K562 (cell line): ENCODE measurements around the gene C17orf113. TPM values are rescaled to one million over a fixed set of nuclear protein-coding genes. Genes with fewer than 3 reads are reported as not detected.

Source experiments
- ADNP ChIP-seq: fragments of 200-800 bp; sonication (Bioruptor generic); IDR thresholded peaks from 2 replicates; pipeline ENCODE4 v1.6.1; 2016; ENCODE audit warnings: missing genetic modification characterization, missing compliant biosample characterization
- ATF4 ChIP-seq: fragments of 450-650 bp; formaldehyde crosslinking; IDR thresholded peaks from 2 replicates; pipeline ENCODE4 v1.4.0; 2022; ENCODE audit warnings: mild to moderate bottlenecking, moderate library complexity
- C11orf30 ChIP-seq: fragments of 450-650 bp; IDR thresholded peaks from 2 replicates; pipeline ENCODE4 v1.6.1; 2016; ENCODE audit warnings: low read depth, mild to moderate bottlenecking
- CHD1 ChIP-seq: fragments of 200-600 bp; sonication (generic); IDR thresholded peaks from one replicate; pipeline ENCODE4 v1.6.1; 2012; ENCODE audit warnings: mild to moderate bottlenecking, moderate library complexity, low read length, inconsistent platforms
- CREB3 ChIP-seq: fragments of 450-650 bp; conservative IDR thresholded peaks from 2 replicates; pipeline ENCODE4 v1.6.1; 2016; ENCODE audit warnings: missing genetic modification characterization, low read depth, mild to moderate bottlenecking, missing compliant biosample characterization, moderate library complexity
- HDAC1 ChIP-seq, 2 experiments: fragments of 450-650 bp; IDR thresholded peaks; 2 replicates each; pipeline ENCODE4 v1.6.1; 2016 to 2017; ENCODE audit warnings: inconsistent platforms in 1 of 2, mild to moderate bottlenecking in 1 of 2, moderate library complexity in 1 of 2
- HDGF ChIP-seq: fragments of 450-650 bp; IDR thresholded peaks from 2 replicates; pipeline ENCODE4 v1.6.1; 2016
- ID3 ChIP-seq, 2 experiments: fragments of 250-450 bp in 1 of 2; fragments of 450-650 bp in 1 of 2; sonication (Bioruptor Pico) in 1 of 2; IDR thresholded peaks; 2 replicates each; pipeline versions ENCODE4 v1.6.1 to v1.8.0; 2016 to 2021; ENCODE audit warnings: mild to moderate bottlenecking in 2 of 2, moderate library complexity in 2 of 2, missing compliant biosample characterization in 1 of 2, missing genetic modification characterization in 1 of 2
- KAT7 ChIP-seq: sonication (generic); formaldehyde crosslinking; IDR thresholded peaks from 2 replicates; pipeline ENCODE4 v1.8.0; 2022; ENCODE audit warnings: missing genetic modification reagents, mild to moderate bottlenecking, borderline replicate concordance
- KDM2B ChIP-seq: fragments of 250-450 bp; sonication (Bioruptor Pico); IDR thresholded peaks from 2 replicates; pipeline ENCODE4 v1.8.0; 2021; ENCODE audit warnings: mild to moderate bottlenecking, moderate library complexity
- LARP7 ChIP-seq: fragments of 450-650 bp; IDR thresholded peaks from 2 replicates; pipeline ENCODE4 v1.6.1; 2016
- MCM7 ChIP-seq, 2 experiments: fragments of 450-650 bp; IDR thresholded peaks; 2 replicates each; pipeline ENCODE4 v1.6.1; 2016 to 2018
- MECOM ChIP-seq: fragments of 250-450 bp; sonication (Bioruptor Pico); IDR thresholded peaks from 2 replicates; pipeline ENCODE4 v1.8.0; 2022; ENCODE audit warnings: inconsistent platforms
- NBN ChIP-seq: fragments of 450-650 bp; IDR thresholded peaks from 2 replicates; pipeline ENCODE4 v1.6.1; 2016; ENCODE audit warnings: low read depth, mild to moderate bottlenecking
- NELFE ChIP-seq: IDR thresholded peaks from 2 replicates; pipeline ENCODE4 v1.6.1; 2011; ENCODE audit warnings: mild to moderate bottlenecking; ENCODE audit not compliant: insufficient read depth, insufficient read length
- PKNOX1 ChIP-seq: fragments of 450-650 bp; IDR thresholded peaks from 2 replicates; pipeline ENCODE4 v1.6.1; 2016
- POU5F1 ChIP-seq: fragments of 150-350 bp; IDR thresholded peaks from 2 replicates; pipeline ENCODE4 v1.6.1; 2014; ENCODE audit warnings: borderline replicate concordance, low read length, low read depth, mild to moderate bottlenecking; ENCODE audit not compliant: partially characterized antibody
- PRMT5 ChIP-seq: sonication (generic); formaldehyde crosslinking; IDR thresholded peaks from 2 replicates; pipeline ENCODE4 v1.5.0; 2020; ENCODE audit warnings: missing genetic modification reagents
- RBM17 ChIP-seq: fragments of 200-400 bp; formaldehyde crosslinking; IDR thresholded peaks from 2 replicates; pipeline ENCODE4 v1.6.1; 2017; ENCODE audit warnings: low read depth, mild to moderate bottlenecking, low read length, borderline replicate concordance
- RFX7 ChIP-seq: fragments of 250-450 bp; sonication (Bioruptor Pico); IDR thresholded peaks from 2 replicates; pipeline ENCODE4 v1.5.1; 2021; ENCODE audit warnings: mild to moderate bottlenecking
- SAFB ChIP-seq: fragments of 200-400 bp; formaldehyde crosslinking; IDR thresholded peaks from 2 replicates; pipeline ENCODE4 v1.6.1; 2017; ENCODE audit warnings: low read depth, low read length, borderline replicate concordance
- SMAD4 ChIP-seq: fragments of 250-450 bp; sonication (Bioruptor Pico); conservative IDR thresholded peaks from 2 replicates; pipeline ENCODE4 v1.8.0; 2021; ENCODE audit warnings: inconsistent platforms, mild to moderate bottlenecking, moderate library complexity
- SMARCA5 ChIP-seq: fragments of 450-650 bp; IDR thresholded peaks from 2 replicates; pipeline ENCODE4 v1.6.1; 2016
- SMC3 ChIP-seq: conservative IDR thresholded peaks from 2 replicates; pipeline ENCODE4 v1.6.1; 2011; ENCODE audit warnings: low read depth, low read length, improper control_type of control experiment; ENCODE audit not compliant: insufficient read depth
- YBX1 ChIP-seq: fragments of 450-650 bp; IDR thresholded peaks from 2 replicates; pipeline ENCODE4 v1.7.1; 2016; ENCODE audit warnings: mild to moderate bottlenecking
- ZKSCAN3 ChIP-seq: fragments of 250-450 bp; sonication (Bioruptor Pico); IDR thresholded peaks from 2 replicates; pipeline ENCODE4 v1.4.0; 2020
- ZNF175 ChIP-seq: fragments of 200-800 bp; sonication (Bioruptor generic); IDR thresholded peaks from 2 replicates; pipeline ENCODE4 v1.6.1; 2016; ENCODE audit warnings: low read depth, mild to moderate bottlenecking, missing genetic modification characterization, missing compliant biosample characterization
- polyA plus RNA-seq, 8 experiments: library from polyadenylated mRNA; depleted of rRNA in 4 of 8; stranded (reverse) in 5 of 8; unstranded in 3 of 8; fragments of >200 nt; fragmentation: Nextera tagmentation in 2 of 8; fragmentation: Illumina TruSeq in 1 of 8; extraction: Ambion mirVana in 2 of 8; extraction: Trizol in 1 of 8; gene quantifications; 2 replicates each; pipeline versions ENCODE4 v1.2.1 to v1.2.3, GENCODE V29; 2011 to 2014; ENCODE audit warnings: inconsistent platforms in 1 of 8, missing spikeins in 1 of 8
- total RNA-seq, 7 experiments: library from RNA; depleted of rRNA in 6 of 7; stranded (reverse); fragments of >200 nt in 6 of 7; fragmentation: Illumina TruSeq in 2 of 7; extraction: Trizol in 2 of 7; gene quantifications; 2 replicates each; pipeline versions ENCODE4 v1.2.1 to v1.2.3, GENCODE V29; 2011 to 2021; ENCODE audit warnings: low replicate concordance in 1 of 7

C17orf113 gene
- total and polyA plus RNA-seq, 9 of the 15 experiments (the other 6 are each of a cell fraction or from before 2014, with no cell fraction given), result 0.10 to 1.2 (median 0.31) TPM

- no peak for TF ChIP-seq HDGF
- no peak for TF ChIP-seq MCM7 (IDR thresholded peaks at IDR 0.05)
- TF ChIP-seq YBX1, result no peak
- no peak for TF ChIP-seq RBM17
- TF ChIP-seq CREB3 (tag), result no peak
- no peak; the same call in 1 of the 2 replicates for TF ChIP-seq NBN
- peak; percentile 97 for TF ChIP-seq PKNOX1
- no peak; a peak in 1 of 4 replicates for TF ChIP-seq HDAC1 (IDR thresholded peaks at IDR 0.05)
- no peak for TF ChIP-seq RFX7 (CRISPR knock-in tag)
- no peak for TF ChIP-seq LARP7
- no peak for TF ChIP-seq NELFE
- no peak for TF ChIP-seq ZNF175 (CRISPR knock-in tag)
- no peak for TF ChIP-seq POU5F1
- TF ChIP-seq SAFB, result no peak
- no peak for TF ChIP-seq KAT7 (CRISPR knock-in tag)
- TF ChIP-seq ID3 (CRISPR knock-in tag; IDR thresholded peaks at IDR 0.05), result no peak
- no peak for TF ChIP-seq ID3 (tag; IDR thresholded peaks at IDR 0.05)
- TF ChIP-seq KDM2B (CRISPR knock-in tag), result no peak
- TF ChIP-seq SMAD4 (CRISPR knock-in tag), result no peak; the same call in 1 of the 2 replicates
- TF ChIP-seq ZKSCAN3 (CRISPR knock-in tag), result no peak
- TF ChIP-seq C11orf30, result peak; percentile 70
- TF ChIP-seq SMARCA5, result no peak
- no peak for TF ChIP-seq ATF4
- no peak for TF ChIP-seq SMC3
- peak; percentile 61; the same call in 1 of the 2 replicates for TF ChIP-seq ADNP
- TF ChIP-seq PRMT5, result no peak
- TF ChIP-seq CHD1, result no peak
- TF ChIP-seq MECOM, result peak; percentile 73; the same call in 1 of the 2 replicates
Observed at GRCh38 chr17:42087042-42087701, 36.8 kb upstream of the C17orf113 start (continued).
